Measurements from ENCODE around the gene UBE2L3.

- TF ChIP-seq GATA2 (IDR thresholded peaks at IDR 0.05; ENCODE audit: low read depth, low read length) (no peak), GATA3 (IDR thresholded peaks at IDR 0.05; ENCODE audit: low read depth, low read length) (no peak)
Measured at GRCh38 chr22:21591695-21592094, 24.2 kb downstream of the UBE2L3 start.

All from SH-SY5Y (cell line).